Measurements from ENCODE around the gene CCDC134.

DNA sequence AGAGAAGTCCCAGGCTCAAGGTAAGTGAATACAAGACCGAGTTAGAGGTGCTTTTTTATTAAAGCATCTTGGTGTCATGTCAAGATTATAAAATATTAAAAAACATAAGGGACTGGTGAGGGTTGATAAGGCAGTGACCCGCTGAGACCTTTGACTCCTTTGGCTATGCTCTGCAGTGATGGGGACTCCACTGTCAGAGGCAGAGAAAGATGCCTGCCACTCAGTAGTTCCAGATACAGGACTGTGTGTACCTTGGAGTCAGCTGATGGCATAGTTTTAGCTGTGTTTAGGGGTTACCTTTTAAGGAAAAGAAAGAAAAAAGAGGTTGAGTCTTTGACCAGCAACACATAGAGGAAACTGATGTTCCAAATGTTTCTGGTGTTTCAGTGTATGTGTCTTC is 73.6 kb downstream of the CCDC134 start:
- TF ChIP-seq, protein P1, sequence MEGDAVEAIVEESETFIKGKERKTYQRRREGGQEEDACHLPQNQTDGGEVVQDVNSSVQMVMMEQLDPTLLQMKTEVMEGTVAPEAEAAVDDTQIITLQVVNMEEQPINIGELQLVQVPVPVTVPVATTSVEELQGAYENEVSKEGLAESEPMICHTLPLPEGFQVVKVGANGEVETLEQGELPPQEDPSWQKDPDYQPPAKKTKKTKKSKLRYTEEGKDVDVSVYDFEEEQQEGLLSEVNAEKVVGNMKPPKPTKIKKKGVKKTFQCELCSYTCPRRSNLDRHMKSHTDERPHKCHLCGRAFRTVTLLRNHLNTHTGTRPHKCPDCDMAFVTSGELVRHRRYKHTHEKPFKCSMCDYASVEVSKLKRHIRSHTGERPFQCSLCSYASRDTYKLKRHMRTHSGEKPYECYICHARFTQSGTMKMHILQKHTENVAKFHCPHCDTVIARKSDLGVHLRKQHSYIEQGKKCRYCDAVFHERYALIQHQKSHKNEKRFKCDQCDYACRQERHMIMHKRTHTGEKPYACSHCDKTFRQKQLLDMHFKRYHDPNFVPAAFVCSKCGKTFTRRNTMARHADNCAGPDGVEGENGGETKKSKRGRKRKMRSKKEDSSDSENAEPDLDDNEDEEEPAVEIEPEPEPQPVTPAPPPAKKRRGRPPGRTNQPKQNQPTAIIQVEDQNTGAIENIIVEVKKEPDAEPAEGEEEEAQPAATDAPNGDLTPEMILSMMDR (IDR thresholded peaks at IDR 0.05; ENCODE audit: poor library complexity, severe bottlenecking) = no peak
- TF ChIP-seq POLR2AphosphoS5 (IDR thresholded peaks at IDR 0.05) (no peak), EP300 (conservative IDR thresholded peaks at IDR 0.05; ENCODE audit: poor library complexity, severe bottlenecking) (no peak), EZH2 (IDR thresholded peaks at IDR 0.05; ENCODE audit: borderline replicate concordance, insufficient read depth, low read length, poor library complexity, severe bottlenecking) (no peak), REST (IDR thresholded peaks at IDR 0.05; ENCODE audit: borderline replicate concordance) (no peak)
